Measurements from ENCODE around the gene NDUFV3. TPM values are rescaled to one million over a fixed set of nuclear protein-coding genes. Genes with fewer than 3 reads are reported as not detected.

Gene NDUFV3
- total and polyA plus RNA-seq, 8 donors: 36.6 to 50.3 (median 42.9) TPM

- H3K27me3 ChIP-seq: no peaks in the 10 kb centered on the region
- TF ChIP-seq, protein P1, sequence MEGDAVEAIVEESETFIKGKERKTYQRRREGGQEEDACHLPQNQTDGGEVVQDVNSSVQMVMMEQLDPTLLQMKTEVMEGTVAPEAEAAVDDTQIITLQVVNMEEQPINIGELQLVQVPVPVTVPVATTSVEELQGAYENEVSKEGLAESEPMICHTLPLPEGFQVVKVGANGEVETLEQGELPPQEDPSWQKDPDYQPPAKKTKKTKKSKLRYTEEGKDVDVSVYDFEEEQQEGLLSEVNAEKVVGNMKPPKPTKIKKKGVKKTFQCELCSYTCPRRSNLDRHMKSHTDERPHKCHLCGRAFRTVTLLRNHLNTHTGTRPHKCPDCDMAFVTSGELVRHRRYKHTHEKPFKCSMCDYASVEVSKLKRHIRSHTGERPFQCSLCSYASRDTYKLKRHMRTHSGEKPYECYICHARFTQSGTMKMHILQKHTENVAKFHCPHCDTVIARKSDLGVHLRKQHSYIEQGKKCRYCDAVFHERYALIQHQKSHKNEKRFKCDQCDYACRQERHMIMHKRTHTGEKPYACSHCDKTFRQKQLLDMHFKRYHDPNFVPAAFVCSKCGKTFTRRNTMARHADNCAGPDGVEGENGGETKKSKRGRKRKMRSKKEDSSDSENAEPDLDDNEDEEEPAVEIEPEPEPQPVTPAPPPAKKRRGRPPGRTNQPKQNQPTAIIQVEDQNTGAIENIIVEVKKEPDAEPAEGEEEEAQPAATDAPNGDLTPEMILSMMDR (IDR thresholded peaks at IDR 0.05): no peak
These were observed 9.2 kb upstream of the NDUFV3 start for GRCh38 chr21:42883921-42884320.

GRCh38 chr21:42887326-42887725, 5.8 kb upstream of the NDUFV3 start:
- Histone ChIP-seq H3K27ac (no peak overlapping the region), H3K9me3 (no peaks in the 10 kb centered on the region), H3K36me3 (no peaks in the 10 kb centered on the region), H3K4me3 (no peak overlapping the region), H3K27me3 (no peaks in the 10 kb centered on the region), H3K4me1 (peaks cover 0 to 3% of the 10 kb centered on the region in 2 donors)
- ATAC-seq: peak; percentile 79
- intact Hi-C loops (cut with DNase I): no loop called here
- TF ChIP-seq, protein P1 (IDR thresholded peaks at IDR 0.05): no peak
- no peak for DNase-seq

More at GRCh38 chr21:42883921-42884320, 9.2 kb upstream of the NDUFV3 start:
- intact Hi-C loops (cut with DNase I): no loop called here
- H3K9me3 ChIP-seq: no peaks in the 10 kb centered on the region
- peaks cover 7 to 9% of the 10 kb centered on the region in 2 donors for H3K4me1 ChIP-seq
- H3K36me3 ChIP-seq: no peaks in the 10 kb centered on the region
- no peak overlapping the region for H3K4me3 ChIP-seq
- no peak overlapping the region for H3K27ac ChIP-seq
- ATAC-seq (no peak), DNase-seq (no peak)

DNA sequence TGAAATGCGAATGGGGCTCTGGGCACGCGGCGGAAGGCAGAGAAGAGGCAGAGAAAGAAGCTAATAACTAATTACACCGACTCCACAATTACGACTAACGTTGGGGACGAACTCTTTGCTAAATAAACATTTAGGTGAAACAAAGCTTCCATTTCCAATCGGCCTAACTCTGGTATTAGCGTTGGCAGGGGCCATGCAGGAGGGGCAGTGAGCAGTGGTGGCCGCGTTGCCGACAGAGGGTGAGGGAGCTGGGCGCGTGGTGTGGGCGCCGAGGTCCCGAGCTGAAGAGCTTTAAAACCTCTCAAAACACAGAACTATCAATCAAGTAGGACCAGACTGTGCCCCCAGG, 553 bp upstream of the NDUFV3 start:
- Histone ChIP-seq H3K4me3 (peak overlapping the region; percentile 72 to 93), H3K36me3 (peaks cover 0 to 13% of the 10 kb centered on the region in 2 donors), H3K4me1 (peaks cover 0 to 17% of the 10 kb centered on the region in 2 donors), H3K9me3 (no peaks in the 10 kb centered on the region), H3K27ac (peak overlapping the region; percentile 95 to 97), H3K27me3 (no peaks in the 10 kb centered on the region)
- DNase-seq (no peak), ATAC-seq (peak; percentile 37)
- TF ChIP-seq, protein P1 (IDR thresholded peaks at IDR 0.05): no peak
- intact Hi-C loops (cut with DNase I): no loop called here

DNA sequence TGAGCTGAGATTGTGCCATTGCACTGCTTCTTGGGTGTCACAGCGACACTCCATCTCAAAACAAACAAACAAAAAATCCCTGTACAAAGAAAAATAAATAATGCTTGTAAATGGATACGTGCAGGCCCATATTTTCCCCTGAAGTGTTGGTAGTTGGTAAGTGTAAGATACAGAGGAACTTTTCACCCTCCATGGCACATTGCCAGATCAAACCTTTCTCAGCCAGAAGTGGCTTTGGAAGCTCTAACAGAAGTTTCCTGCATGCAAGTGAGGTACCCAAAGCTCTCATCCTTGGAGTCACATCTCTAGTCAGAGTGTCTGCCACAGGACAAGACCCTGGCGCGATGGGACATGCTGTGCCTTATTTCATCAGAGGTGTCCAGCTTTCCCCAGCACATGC, 7.3 kb downstream of the NDUFV3 start:
- no peak overlapping the region for H3K27ac ChIP-seq
- intact Hi-C loops (cut with DNase I): no loop called here
- ATAC-seq (no peak), DNase-seq (no peak)
- peaks cover 0 to 91% of the 10 kb centered on the region in 2 donors for H3K36me3 ChIP-seq
- H3K4me1 ChIP-seq: peaks cover 0 to under 1% of the 10 kb centered on the region in 2 donors
- H3K9me3 ChIP-seq: no peaks in the 10 kb centered on the region
- H3K4me3 ChIP-seq: no peak overlapping the region
- no peaks in the 10 kb centered on the region for H3K27me3 ChIP-seq
- TF ChIP-seq, protein P1 (IDR thresholded peaks at IDR 0.05): no peak

GRCh38 chr21:42903817-42904216, 10.7 kb downstream of the NDUFV3 start:
- no peak overlapping the region for H3K4me3 ChIP-seq

More at GRCh38 chr21:42903817-42904216, 10.7 kb downstream of the NDUFV3 start:
- Histone ChIP-seq H3K9me3 (no peaks in the 10 kb centered on the region), H3K4me1 (no peaks in the 10 kb centered on the region), H3K27ac (no peak overlapping the region), H3K36me3 (peaks cover 0 to 97% of the 10 kb centered on the region in 2 donors), H3K27me3 (no peaks in the 10 kb centered on the region)
- intact Hi-C loops (cut with DNase I): no loop called here
- TF ChIP-seq, protein P1 (IDR thresholded peaks at IDR 0.05): no peak
- ATAC-seq (no peak), DNase-seq (peak in 1 of 4 donors; percentile 62)

All from left lung (tissue), 10 donors.